G401 (cell line): ENCODE data around the gene MAPKAP1. TPM values are rescaled to one million over a fixed set of nuclear protein-coding genes. Genes with fewer than 3 reads are reported as not detected.
A peak's percentile ranks its signal among the peaks of the same experiment; 100 is the strongest.

Experiments
- DNase-seq: peaks from one replicate; pipeline ENCODE4 v3.0.0-alpha.2; 2015; ENCODE audit warnings: low spot score
- in situ Hi-C: cut with HindIII; loops from 2 replicates; pipeline ENCODE4 v1.10.0; 2016; ENCODE audit warnings: low sequenced_read_pairs, mixed read lengths
- total RNA-seq: library from RNA; depleted of rRNA; stranded (reverse); fragments of >200 nt; shearing (Covaris generic); gene quantifications from 2 replicates; pipeline ENCODE4 v1.2.3, GENCODE V29; 2014

The MAPKAP1 gene
- total RNA-seq, 1 experiment from 2014 or later = 113 TPM

- in situ Hi-C loops = no loop called here
- DNase-seq = no peak
These were observed 196.0 kb downstream of the MAPKAP1 start for GRCh38 chr9:125510980-125511379.

GRCh38 chr9:125509476-125509875, 197.5 kb downstream of the MAPKAP1 start:
- no peak for DNase-seq
- in situ Hi-C loops = no loop called here

- in situ Hi-C loops = no loop called here
- no peak for DNase-seq
These were observed 198.8 kb downstream of the MAPKAP1 start for GRCh38 chr9:125508249-125508648.

GRCh38 chr9:125507226-125507625, 199.8 kb downstream of the MAPKAP1 start:
- in situ Hi-C loops = no loop called here
- no peak for DNase-seq

- in situ Hi-C loops = no loop called here
- DNase-seq = no peak
These were observed 201.0 kb downstream of the MAPKAP1 start for GRCh38 chr9:125505988-125506438.

- in situ Hi-C loops = no loop called here
- no peak for DNase-seq
These were observed 202.4 kb downstream of the MAPKAP1 start for GRCh38 chr9:125504616-125505015.

GRCh38 chr9:125497906-125498305, 209.1 kb downstream of the MAPKAP1 start:
- peak; percentile 37 for DNase-seq
- in situ Hi-C loops = no loop called here

GRCh38 chr9:125497478-125497877, 209.5 kb downstream of the MAPKAP1 start:
- in situ Hi-C loops = no loop called here
- no peak for DNase-seq

GRCh38 chr9:125496313-125496834, 210.6 kb downstream of the MAPKAP1 start:
- in situ Hi-C loops = no loop called here
- peak; percentile 44 for DNase-seq

DNA sequence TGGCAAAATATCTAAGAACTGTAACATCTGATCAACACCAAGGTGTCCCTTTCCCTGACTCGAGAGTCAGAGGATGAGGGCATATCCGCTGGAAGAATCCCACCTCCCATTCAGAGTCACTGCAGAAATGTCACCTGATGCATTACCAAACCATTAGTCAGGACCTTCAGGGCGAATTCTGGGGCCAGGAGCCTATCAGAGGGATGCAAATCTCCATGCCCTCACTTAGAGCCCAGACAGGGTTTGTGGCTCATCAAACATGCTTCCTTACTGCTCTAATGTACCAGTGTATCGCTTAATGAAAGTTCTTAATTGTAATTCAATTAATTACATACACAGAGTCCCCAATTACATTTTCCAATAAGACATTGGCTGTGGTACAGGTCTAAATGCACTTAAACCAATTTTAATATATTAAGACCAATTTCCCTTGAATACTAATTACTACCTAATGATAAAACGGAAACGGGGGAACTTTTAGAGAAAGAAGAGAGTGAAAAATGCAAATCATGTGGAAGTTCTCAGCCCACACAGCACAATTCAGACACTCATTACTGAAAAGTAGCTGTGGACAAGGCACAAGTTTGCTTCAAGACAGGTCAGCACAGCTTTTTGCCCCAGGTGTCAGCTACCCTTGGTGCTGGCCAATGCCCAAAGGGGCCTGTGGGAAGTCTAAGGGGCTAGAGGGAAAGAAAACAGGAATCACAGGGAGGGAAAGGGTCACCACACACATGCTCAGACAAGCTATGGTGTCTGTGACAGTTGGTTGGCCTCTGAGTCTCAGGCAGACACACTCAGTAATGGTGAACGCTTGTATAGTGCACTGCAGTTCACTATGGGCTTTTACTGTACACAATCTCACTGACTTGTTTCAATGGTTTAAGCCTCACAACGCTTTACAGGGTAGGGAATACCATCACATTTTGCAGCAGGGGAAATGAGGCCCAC, 211.6 kb downstream of the MAPKAP1 start:
- DNase-seq = no peak

DNA sequence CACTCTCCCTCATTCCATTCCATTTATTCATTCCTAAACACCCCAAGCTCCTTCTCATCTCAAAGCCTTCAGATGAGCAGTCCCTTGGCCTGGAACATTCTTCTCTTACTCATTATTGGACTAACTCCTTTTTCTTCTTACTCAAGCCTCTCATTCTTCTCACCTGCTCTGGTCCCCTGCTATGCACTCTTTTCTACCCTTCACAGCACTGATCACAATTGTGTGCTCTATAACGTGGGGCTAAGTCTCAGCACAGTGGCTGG, 212.4 kb downstream of the MAPKAP1 start:
- DNase-seq = no peak
- in situ Hi-C loops = no loop called here

More for the DNA sequence above, 211.6 kb downstream of the MAPKAP1 start:
- in situ Hi-C loops = no loop called here

GRCh38 chr9:125493881-125494652, 212.9 kb downstream of the MAPKAP1 start:
- in situ Hi-C loops = no loop called here

GRCh38 chr9:125493384-125493783, 213.6 kb downstream of the MAPKAP1 start:
- in situ Hi-C loops = no loop called here
- no peak for DNase-seq

More at GRCh38 chr9:125493881-125494652, 212.9 kb downstream of the MAPKAP1 start:
- no peak for DNase-seq

DNA sequence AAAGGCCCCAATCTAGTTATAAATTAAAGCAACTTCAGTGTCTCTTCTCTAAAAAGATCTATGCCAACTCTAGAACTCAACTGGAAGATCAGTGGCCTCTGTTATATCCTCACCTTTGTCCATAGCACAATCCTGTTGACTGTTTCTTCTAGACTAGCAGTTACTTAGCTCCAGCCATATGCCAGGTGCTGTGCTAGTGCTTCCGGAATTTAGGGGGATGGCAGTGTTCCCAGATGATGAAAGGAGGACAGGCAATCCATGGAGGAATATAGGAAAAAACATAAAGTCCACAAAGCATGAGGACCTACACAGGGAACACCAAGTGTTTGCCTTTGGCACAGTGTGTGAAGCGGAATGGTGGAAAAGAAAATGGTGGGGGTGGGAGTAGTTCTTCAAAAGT, 214.3 kb downstream of the MAPKAP1 start:
- in situ Hi-C loops = no loop called here
- peak; percentile 82 for DNase-seq

GRCh38 chr9:125487842-125488241, 219.2 kb downstream of the MAPKAP1 start:
- DNase-seq = no peak
- in situ Hi-C loops = no loop called here

DNA sequence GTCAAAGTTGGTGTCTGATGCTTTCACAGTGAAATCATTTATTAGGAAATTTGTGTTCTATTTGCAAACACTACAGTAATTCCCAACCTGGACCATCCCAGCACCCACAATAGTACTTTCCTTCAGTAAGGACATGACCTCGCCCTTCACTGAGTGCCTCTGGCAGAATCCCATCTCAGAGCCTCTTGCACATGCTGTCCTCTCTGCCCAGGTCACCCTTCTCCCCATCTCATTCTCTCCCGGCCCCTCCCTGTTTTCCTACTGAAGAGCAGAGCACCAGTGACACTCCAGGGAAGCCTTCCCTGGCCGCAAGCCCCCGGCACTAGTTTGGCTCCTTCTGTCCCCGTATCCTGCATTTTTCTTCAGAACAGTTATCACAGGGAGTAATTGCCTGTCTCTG, 220.4 kb downstream of the MAPKAP1 start:
- in situ Hi-C loops = no loop called here
- no peak for DNase-seq

- in situ Hi-C loops = no loop called here
- DNase-seq = no peak
These were observed 220.9 kb downstream of the MAPKAP1 start for GRCh38 chr9:125486152-125486508.

DNA sequence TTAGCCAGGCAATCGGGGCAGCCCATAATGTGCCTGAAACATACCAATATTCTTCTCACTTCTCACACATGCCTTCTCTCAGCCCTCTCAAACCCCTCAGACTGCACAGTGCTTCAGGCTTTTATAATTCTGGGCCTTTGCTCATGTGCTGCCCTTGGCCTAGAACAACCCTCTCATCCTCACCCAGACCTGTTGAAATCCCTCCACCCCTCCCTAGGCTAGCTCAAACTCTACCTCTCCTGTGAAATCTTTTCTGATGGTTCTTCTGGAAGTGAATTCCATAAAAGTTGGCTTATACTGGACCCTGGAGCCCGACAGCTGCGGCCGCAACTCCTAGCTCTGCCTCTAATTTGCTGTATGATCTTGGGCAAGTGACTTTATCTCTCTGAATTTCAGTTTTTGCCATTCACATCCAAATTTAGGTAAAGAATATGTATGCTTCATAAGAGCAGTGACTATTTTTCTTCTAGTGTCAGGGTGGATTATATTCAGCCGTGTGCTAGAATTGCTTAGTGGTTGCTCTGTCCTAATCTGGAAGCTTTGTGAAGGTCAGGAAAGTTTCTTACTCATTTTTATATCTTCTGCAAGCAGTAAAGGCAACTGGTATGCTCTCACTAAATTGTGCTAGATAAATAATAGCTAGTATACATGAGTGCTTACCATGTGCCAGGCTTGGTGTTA, 221.4 kb downstream of the MAPKAP1 start:
- in situ Hi-C loops = no loop called here
- DNase-seq = no peak

- DNase-seq = no peak
- in situ Hi-C loops = no loop called here
These were observed 222.4 kb downstream of the MAPKAP1 start for GRCh38 chr9:125484350-125485282.
